HepG2 (cell line): ENCODE results near the gene PTPRU. TPM values are rescaled to one million over a fixed set of nuclear protein-coding genes. Genes with fewer than 3 reads are reported as not detected.
A peak's percentile ranks its signal among the peaks of the same experiment; 100 is the strongest.

Experiments used
- ARNT2 ChIP-seq: sonication (generic); formaldehyde crosslinking; IDR thresholded peaks from 2 replicates; pipeline ENCODE4 v1.8.0; 2022; ENCODE audit warnings: mild to moderate bottlenecking, low read depth, missing genetic modification reagents, moderate library complexity
- ATF2 ChIP-seq: sonication (generic); formaldehyde crosslinking; IDR thresholded peaks from 2 replicates; pipeline ENCODE4 v1.4.0; 2020; ENCODE audit warnings: missing genetic modification reagents
- BHLHE40 ChIP-seq: IDR thresholded peaks from 2 replicates; pipeline ENCODE4 v1.6.1; 2011; ENCODE audit warnings: low read length, improper control_type of control experiment
- DMAP1 ChIP-seq: IDR thresholded peaks from 2 replicates; pipeline ENCODE4 v1.6.1; 2016
- EED ChIP-seq: sonication (generic); formaldehyde crosslinking; IDR thresholded peaks from 2 replicates; pipeline ENCODE4 v1.5.0; 2020; ENCODE audit warnings: mild to moderate bottlenecking, missing genetic modification reagents
- ELF3 ChIP-seq: IDR thresholded peaks from 2 replicates; pipeline ENCODE4 v1.6.1; 2016; ENCODE audit warnings: missing genetic modification reagents, missing compliant biosample characterization
- ERF ChIP-seq: IDR thresholded peaks from 2 replicates; pipeline ENCODE4 v1.6.1; 2018; ENCODE audit warnings: missing biosample characterization, missing genetic modification reagents
- FOSL2 ChIP-seq: sonication (generic); formaldehyde crosslinking; IDR thresholded peaks from 2 replicates; pipeline ENCODE4 v1.4.0; 2020; ENCODE audit warnings: missing genetic modification reagents
- KAT8 ChIP-seq: IDR thresholded peaks from 2 replicates; pipeline ENCODE4 v1.6.1; 2016; ENCODE audit warnings: missing genetic modification reagents, missing compliant biosample characterization
- KMT2A ChIP-seq: sonication (generic); formaldehyde crosslinking; IDR thresholded peaks from 2 replicates; pipeline ENCODE4 v1.4.0; 2020; ENCODE audit warnings: missing genetic modification reagents
- MAFF ChIP-seq: IDR thresholded peaks from 2 replicates; pipeline ENCODE4 v1.6.1; 2011; ENCODE audit warnings: low read depth, low read length, improper control_type of control experiment
- NCOA2 ChIP-seq: sonication (generic); formaldehyde crosslinking; IDR thresholded peaks from 2 replicates; pipeline ENCODE4 v1.8.0; 2022; ENCODE audit warnings: inconsistent platforms
- PAX8 ChIP-seq: sonication (generic); formaldehyde crosslinking; IDR thresholded peaks from 2 replicates; pipeline ENCODE4 v1.8.0; 2022; ENCODE audit warnings: mild to moderate bottlenecking, missing genetic modification reagents, borderline replicate concordance
- PBX2 ChIP-seq: IDR thresholded peaks from 2 replicates; pipeline ENCODE4 v1.6.1; 2016; ENCODE audit warnings: control low read depth
- RXRA ChIP-seq: sonication (generic); formaldehyde crosslinking; IDR thresholded peaks from 2 replicates; pipeline ENCODE4 v1.5.1; 2020; ENCODE audit warnings: missing genetic modification reagents
- SALL1 ChIP-seq: sonication (generic); formaldehyde crosslinking; IDR thresholded peaks from 2 replicates; pipeline ENCODE4 v1.8.0; 2022; ENCODE audit warnings: mild to moderate bottlenecking, missing genetic modification reagents
- SAP130 ChIP-seq: IDR thresholded peaks from 2 replicates; pipeline ENCODE4 v1.6.1; 2016; ENCODE audit warnings: low read depth
- SMAD3 ChIP-seq: sonication (generic); formaldehyde crosslinking; IDR thresholded peaks from 2 replicates; pipeline ENCODE4 v1.4.0; 2020; ENCODE audit warnings: missing genetic modification reagents
- SNRNP70 ChIP-seq: fragments of 200-400 bp; formaldehyde crosslinking; IDR thresholded peaks from 2 replicates; pipeline ENCODE4 v1.6.1; 2017; ENCODE audit warnings: mild to moderate bottlenecking, low read depth, low read length, moderate library complexity
- STAG1 ChIP-seq: sonication (generic); formaldehyde crosslinking; IDR thresholded peaks from 2 replicates; pipeline ENCODE4 v1.4.0; 2020; ENCODE audit warnings: missing genetic modification reagents
- ZKSCAN8 ChIP-seq: IDR thresholded peaks from 2 replicates; pipeline ENCODE4 v1.6.1; 2016; ENCODE audit warnings: borderline replicate concordance, missing genetic modification reagents, missing compliant biosample characterization
- polyA plus RNA-seq, 8 experiments: library from polyadenylated mRNA; depleted of rRNA in 3 of 8; stranded (reverse) in 7 of 8; unstranded in 1 of 8; fragments of >200 nt; fragmentation: Illumina TruSeq in 4 of 8; extraction: Trizol in 4 of 8; gene quantifications; 2 replicates each; pipeline versions ENCODE4 v1.2.1 to v1.2.3, GENCODE V29; 2011 to 2016; ENCODE audit warnings: low read depth in 4 of 8, missing spikeins in 1 of 8, mixed read lengths in 1 of 8; ENCODE audit not compliant: insufficient read depth in 1 of 8
- total RNA-seq, 5 experiments: library from RNA; depleted of rRNA; stranded (reverse); fragments of >200 nt; fragmentation: Illumina TruSeq; extraction: Trizol; gene quantifications; 2 replicates each; pipeline ENCODE4 v1.2.3, GENCODE V29; 2016; ENCODE audit warnings: low read depth in 1 of 5
- TF ChIP-seq, protein P1 (sequence below): sonication (generic); formaldehyde crosslinking; IDR thresholded peaks from 2 replicates; pipeline ENCODE4 v1.9.0; 2022; ENCODE audit warnings: missing genetic modification reagents, mild to moderate bottlenecking, borderline replicate concordance
- TF ChIP-seq, protein P2 (sequence below): IDR thresholded peaks from 2 replicates; pipeline ENCODE4 v1.6.1; 2012; ENCODE audit warnings: low read depth, low read length, improper control_type of control experiment
- TF ChIP-seq, protein P3 (sequence below): sonication (generic); formaldehyde crosslinking; IDR thresholded peaks from 2 replicates; pipeline ENCODE4 v1.4.0; 2020; ENCODE audit warnings: missing genetic modification reagents

PTPRU gene
- total and polyA plus RNA-seq, 2 of the 13 experiments (the other 11 are each of a cell fraction or from before 2014, with no cell fraction given): 21.6 to 22.3 TPM

- TF ChIP-seq SAP130 (CRISPR knock-in tag) (peak; percentile 84), SNRNP70 (no peak), MAFF (peak; percentile 49), KAT8 (CRISPR knock-in tag) (0 out of 2 replicates have a peak, but pooled peaks have one; percentile 43), ZKSCAN8 (CRISPR knock-in tag) (peak; percentile 51; the same call in 1 of the 2 replicates), ERF (CRISPR knock-in tag) (peak; percentile 61; the same call in 1 of the 2 replicates), ELF3 (CRISPR knock-in tag) (peak; percentile 55), NCOA2 (CRISPR knock-in tag) (0 out of 2 replicates have a peak, but pooled peaks have one; percentile 35), BHLHE40 (no peak), STAG1 (peak; percentile 96), FOSL2 (CRISPR knock-in tag) (peak; percentile 98), RXRA (CRISPR knock-in tag) (no peak), EED (CRISPR knock-in tag) (no peak), SALL1 (peak; percentile 72), DMAP1 (CRISPR knock-in tag) (0 out of 2 replicates have a peak, but pooled peaks have one; percentile 46), SMAD3 (CRISPR knock-in tag) (0 out of 2 replicates have a peak, but pooled peaks have one; percentile 40), KMT2A (CRISPR knock-in tag) (0 out of 2 replicates have a peak, but pooled peaks have one; percentile 51), PBX2 (CRISPR knock-in tag) (no peak), ARNT2 (CRISPR knock-in tag) (peak; percentile 34; the same call in 1 of the 2 replicates), ATF2 (peak; percentile 53; the same call in 1 of the 2 replicates), PAX8 (CRISPR knock-in tag) (no peak)
- TF ChIP-seq, protein P1, sequence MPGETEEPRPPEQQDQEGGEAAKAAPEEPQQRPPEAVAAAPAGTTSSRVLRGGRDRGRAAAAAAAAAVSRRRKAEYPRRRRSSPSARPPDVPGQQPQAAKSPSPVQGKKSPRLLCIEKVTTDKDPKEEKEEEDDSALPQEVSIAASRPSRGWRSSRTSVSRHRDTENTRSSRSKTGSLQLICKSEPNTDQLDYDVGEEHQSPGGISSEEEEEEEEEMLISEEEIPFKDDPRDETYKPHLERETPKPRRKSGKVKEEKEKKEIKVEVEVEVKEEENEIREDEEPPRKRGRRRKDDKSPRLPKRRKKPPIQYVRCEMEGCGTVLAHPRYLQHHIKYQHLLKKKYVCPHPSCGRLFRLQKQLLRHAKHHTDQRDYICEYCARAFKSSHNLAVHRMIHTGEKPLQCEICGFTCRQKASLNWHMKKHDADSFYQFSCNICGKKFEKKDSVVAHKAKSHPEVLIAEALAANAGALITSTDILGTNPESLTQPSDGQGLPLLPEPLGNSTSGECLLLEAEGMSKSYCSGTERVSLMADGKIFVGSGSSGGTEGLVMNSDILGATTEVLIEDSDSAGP (CRISPR knock-in tag): no peak
- TF ChIP-seq, protein P2, sequence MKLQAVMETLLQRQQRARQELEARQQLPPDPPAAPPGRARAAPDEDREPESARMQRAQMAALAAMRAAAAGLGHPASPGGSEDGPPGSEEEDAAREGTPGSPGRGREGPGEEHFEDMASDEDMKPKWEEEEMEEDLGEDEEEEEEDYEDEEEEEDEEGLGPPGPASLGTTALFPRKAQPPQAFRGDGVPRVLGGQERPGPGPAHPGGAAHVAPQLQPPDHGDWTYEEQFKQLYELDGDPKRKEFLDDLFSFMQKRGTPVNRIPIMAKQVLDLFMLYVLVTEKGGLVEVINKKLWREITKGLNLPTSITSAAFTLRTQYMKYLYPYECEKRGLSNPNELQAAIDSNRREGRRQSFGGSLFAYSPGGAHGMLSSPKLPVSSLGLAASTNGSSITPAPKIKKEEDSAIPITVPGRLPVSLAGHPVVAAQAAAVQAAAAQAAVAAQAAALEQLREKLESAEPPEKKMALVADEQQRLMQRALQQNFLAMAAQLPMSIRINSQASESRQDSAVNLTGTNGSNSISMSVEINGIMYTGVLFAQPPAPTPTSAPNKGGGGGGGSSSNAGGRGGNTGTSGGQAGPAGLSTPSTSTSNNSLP: peak; percentile 40; the same call in 1 of the 2 replicates
- TF ChIP-seq, protein P3, sequence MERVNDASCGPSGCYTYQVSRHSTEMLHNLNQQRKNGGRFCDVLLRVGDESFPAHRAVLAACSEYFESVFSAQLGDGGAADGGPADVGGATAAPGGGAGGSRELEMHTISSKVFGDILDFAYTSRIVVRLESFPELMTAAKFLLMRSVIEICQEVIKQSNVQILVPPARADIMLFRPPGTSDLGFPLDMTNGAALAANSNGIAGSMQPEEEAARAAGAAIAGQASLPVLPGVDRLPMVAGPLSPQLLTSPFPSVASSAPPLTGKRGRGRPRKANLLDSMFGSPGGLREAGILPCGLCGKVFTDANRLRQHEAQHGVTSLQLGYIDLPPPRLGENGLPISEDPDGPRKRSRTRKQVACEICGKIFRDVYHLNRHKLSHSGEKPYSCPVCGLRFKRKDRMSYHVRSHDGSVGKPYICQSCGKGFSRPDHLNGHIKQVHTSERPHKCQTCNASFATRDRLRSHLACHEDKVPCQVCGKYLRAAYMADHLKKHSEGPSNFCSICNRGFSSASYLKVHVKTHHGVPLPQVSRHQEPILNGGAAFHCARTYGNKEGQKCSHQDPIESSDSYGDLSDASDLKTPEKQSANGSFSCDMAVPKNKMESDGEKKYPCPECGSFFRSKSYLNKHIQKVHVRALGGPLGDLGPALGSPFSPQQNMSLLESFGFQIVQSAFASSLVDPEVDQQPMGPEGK (CRISPR knock-in tag): no peak
These were observed 33.6 kb upstream of the PTPRU start (continued) for GRCh38 chr1:29202584-29203340.
